Stimulated activated naive CD8-positive, alpha-beta T cell treated with anti-CD3 and anti-CD28 coated beads, Interleukin-15, Interleukin-2, amounts not matched to agents 100 ng/mL and 50 ng/mL, for 24 hours (primary cell): Measurements from ENCODE around the gene CLEC2L.

ENCODE experiments used
- H3K27ac Mint-ChIP-seq: one replicate; pipeline ENCODE4 v1.8.0; 2021; ENCODE audit warnings: mild to moderate bottlenecking, mixed read lengths
- H3K27me3 Mint-ChIP-seq: one replicate; pipeline ENCODE4 v1.8.0; 2021; ENCODE audit warnings: mixed read lengths
- H3K36me3 Mint-ChIP-seq: one replicate; pipeline ENCODE4 v1.8.0; 2021; ENCODE audit warnings: low read depth, mixed read lengths
- H3K4me1 Mint-ChIP-seq: one replicate; pipeline ENCODE4 v1.8.0; 2021; ENCODE audit warnings: low read depth, mixed read lengths
- H3K4me3 Mint-ChIP-seq: one replicate; pipeline ENCODE4 v1.8.0; 2021; ENCODE audit warnings: mild to moderate bottlenecking, mixed read lengths
- H3K9me3 Mint-ChIP-seq: one replicate; pipeline ENCODE4 v1.8.0; 2021; ENCODE audit warnings: mixed read lengths

The CLEC2L gene

DNA sequence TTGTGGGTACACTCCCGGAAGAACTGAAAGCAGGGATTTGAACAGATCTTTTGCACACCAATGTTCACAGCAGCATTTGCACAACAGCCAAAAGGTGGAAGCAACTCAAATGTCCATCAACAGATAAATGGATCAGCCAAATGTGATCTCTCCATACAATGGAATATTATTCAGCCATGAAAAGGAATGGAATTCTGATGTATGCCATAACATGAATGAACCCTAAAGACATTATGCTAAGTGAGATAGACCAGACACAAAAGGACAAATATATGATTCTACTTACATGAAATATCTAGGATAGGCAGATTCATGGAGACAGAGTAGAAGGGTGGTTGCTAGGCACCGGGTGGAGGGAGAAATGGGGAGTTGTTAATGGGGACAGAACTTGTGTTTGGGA lies 36.7 kb downstream of the CLEC2L start:
- H3K4me1 Mint-ChIP-seq = no peaks in the 10 kb centered on the region
- H3K36me3 Mint-ChIP-seq = peaks cover 4% of the 10 kb centered on the region
- H3K9me3 Mint-ChIP-seq = peaks cover 4% of the 10 kb centered on the region
- no peak overlapping the region for H3K27ac Mint-ChIP-seq
- H3K27me3 Mint-ChIP-seq = peaks cover 3% of the 10 kb centered on the region
- H3K4me3 Mint-ChIP-seq = no peak overlapping the region

- peaks cover 4% of the 10 kb centered on the region for H3K36me3 Mint-ChIP-seq
- peaks cover 3% of the 10 kb centered on the region for H3K27me3 Mint-ChIP-seq
- H3K27ac Mint-ChIP-seq = no peak overlapping the region
- no peak overlapping the region for H3K4me3 Mint-ChIP-seq
- peaks cover 4% of the 10 kb centered on the region for H3K9me3 Mint-ChIP-seq
- peaks cover 3% of the 10 kb centered on the region for H3K4me1 Mint-ChIP-seq
These were observed 37.2 kb downstream of the CLEC2L start for GRCh38 chr7:139560678-139561077.

GRCh38 chr7:139562491-139562890 lies 39.0 kb downstream of the CLEC2L start:
- H3K4me3 Mint-ChIP-seq = no peak overlapping the region

DNA sequence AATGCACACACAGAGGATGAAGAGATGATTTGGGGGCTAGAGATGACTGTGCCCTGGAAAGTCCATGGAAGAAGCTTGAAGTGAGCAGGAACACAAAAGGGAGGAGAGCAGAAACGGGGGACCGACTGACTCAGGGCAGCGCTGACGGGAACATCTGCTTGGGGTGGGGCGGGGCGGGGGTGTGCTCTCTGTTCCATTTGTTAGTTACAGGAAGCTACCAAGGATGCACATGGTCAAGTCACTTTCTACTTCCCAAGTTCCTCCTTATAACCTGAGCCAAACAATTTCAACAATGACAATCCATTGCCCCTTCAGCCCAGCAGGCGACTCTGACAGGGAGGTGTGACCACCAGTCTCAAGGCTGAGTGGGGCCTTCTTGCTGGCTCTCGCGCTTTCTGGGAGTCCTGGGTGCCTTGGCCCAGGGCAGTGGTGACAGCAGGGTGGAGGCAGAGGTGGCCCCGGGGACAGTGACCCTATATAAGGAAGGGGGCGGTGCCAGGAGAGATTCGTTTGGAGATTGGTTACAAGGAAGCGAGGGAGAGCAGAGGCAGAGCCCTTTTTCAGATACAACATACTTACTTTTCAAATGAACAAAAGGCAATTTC lies 39.6 kb downstream of the CLEC2L start:
- Mint-ChIP-seq H3K9me3 (peaks cover 4% of the 10 kb centered on the region), H3K27me3 (peaks cover 3% of the 10 kb centered on the region), H3K4me3 (no peak overlapping the region), H3K36me3 (peaks cover 4% of the 10 kb centered on the region), H3K27ac (no peak overlapping the region), H3K4me1 (peaks cover 3% of the 10 kb centered on the region)

More at GRCh38 chr7:139562491-139562890, 39.0 kb downstream of the CLEC2L start:
- H3K36me3 Mint-ChIP-seq = peaks cover 4% of the 10 kb centered on the region
- H3K9me3 Mint-ChIP-seq = peaks cover 4% of the 10 kb centered on the region
- no peak overlapping the region for H3K27ac Mint-ChIP-seq
- peaks cover 3% of the 10 kb centered on the region for H3K4me1 Mint-ChIP-seq
- peaks cover 3% of the 10 kb centered on the region for H3K27me3 Mint-ChIP-seq

- peaks cover 3% of the 10 kb centered on the region for H3K4me1 Mint-ChIP-seq
- peaks cover 3% of the 10 kb centered on the region for H3K27me3 Mint-ChIP-seq
- peaks cover 4% of the 10 kb centered on the region for H3K9me3 Mint-ChIP-seq
- H3K4me3 Mint-ChIP-seq = no peak overlapping the region
- peaks cover 4% of the 10 kb centered on the region for H3K36me3 Mint-ChIP-seq
- H3K27ac Mint-ChIP-seq = no peak overlapping the region
These were observed 40.4 kb downstream of the CLEC2L start for GRCh38 chr7:139563856-139564255.

- no peaks in the 10 kb centered on the region for H3K36me3 Mint-ChIP-seq
- H3K4me1 Mint-ChIP-seq = peaks cover 3% of the 10 kb centered on the region
- H3K27ac Mint-ChIP-seq = no peak overlapping the region
- no peak overlapping the region for H3K4me3 Mint-ChIP-seq
- H3K9me3 Mint-ChIP-seq = no peaks in the 10 kb centered on the region
- H3K27me3 Mint-ChIP-seq = no peaks in the 10 kb centered on the region
These were observed 42.6 kb downstream of the CLEC2L start for GRCh38 chr7:139566075-139566474.

DNA sequence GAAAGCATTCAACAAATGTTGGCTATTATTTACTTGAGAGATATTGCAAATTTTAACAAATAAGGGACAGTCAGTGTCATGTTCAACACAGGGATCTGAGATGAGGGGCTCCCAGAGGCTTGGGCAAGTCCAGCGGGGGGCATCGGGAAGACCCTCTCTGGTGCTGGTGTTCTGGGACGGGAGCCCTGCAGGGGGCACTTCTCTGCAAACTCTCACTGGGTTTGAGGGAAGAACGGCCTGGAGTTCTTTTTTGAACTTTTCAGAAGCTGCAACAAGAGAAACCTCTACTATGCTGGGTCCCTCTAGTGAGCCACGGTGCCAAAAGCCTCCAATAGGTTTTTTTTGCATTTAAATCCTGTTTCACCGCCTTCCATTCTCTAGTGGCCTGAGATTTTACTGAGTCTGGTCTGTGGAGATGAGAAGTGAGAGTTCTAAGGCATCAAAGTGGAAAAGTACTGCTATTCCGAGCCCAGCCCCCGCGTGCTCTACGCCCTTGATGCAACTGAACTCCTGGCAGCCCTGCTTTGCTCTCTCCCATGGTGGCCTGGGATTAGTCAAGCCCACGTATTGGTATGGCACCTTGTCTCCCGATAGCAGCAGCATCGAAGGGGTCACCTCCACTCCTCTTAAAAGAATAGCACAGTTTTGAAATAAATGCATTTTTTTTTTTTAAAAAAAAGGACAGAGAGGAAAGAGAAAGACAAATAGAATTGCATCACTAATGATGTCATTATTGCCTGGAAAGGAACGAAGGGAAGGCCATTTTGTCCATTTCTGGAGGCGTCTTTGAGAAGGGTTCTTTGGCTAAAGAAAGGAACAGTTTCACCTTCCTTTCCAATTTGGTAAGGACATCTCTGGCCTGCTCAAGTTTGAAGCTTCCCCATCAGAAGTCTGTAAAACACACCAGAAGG lies 43.5 kb downstream of the CLEC2L start:
- H3K4me3 Mint-ChIP-seq = no peak overlapping the region
- H3K27me3 Mint-ChIP-seq = no peaks in the 10 kb centered on the region
- H3K27ac Mint-ChIP-seq = no peak overlapping the region
- H3K36me3 Mint-ChIP-seq = no peaks in the 10 kb centered on the region
- peaks cover 3% of the 10 kb centered on the region for H3K4me1 Mint-ChIP-seq
- H3K9me3 Mint-ChIP-seq = no peaks in the 10 kb centered on the region

DNA sequence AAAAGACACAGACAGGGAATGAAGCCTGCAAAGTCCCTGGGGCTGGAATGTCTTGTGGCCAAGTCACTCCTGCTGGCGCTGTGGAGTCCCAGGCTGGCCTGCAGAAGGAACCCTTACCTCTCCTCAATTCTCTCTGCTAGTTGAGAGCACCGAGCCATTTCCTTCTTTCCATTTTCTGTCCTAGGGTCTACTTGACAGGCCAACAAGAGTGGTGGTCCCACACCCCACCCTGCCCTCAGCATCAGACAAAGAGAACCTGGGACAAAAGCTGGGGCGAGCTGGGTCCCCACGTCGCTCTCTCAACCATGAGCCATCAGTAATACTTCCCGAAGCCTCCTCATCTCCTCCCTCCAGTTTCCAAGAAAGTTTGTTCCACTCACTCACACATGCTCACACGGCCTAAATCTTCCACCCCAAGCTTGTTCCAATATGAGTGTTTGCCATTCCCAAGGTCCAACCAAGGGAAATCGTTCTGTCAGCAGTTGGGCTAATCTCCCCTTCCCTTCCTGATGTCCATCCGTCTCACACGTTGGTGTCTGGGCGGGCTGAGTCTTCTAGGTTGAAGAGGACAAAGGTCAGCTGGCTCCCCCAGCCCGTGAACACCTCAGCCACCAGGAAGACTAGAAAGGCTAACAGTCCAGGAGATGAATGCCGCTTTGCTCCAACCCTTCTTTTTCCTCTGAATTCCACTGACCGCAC lies 44.3 kb downstream of the CLEC2L start:
- no peak overlapping the region for H3K27ac Mint-ChIP-seq
- peaks cover 3% of the 10 kb centered on the region for H3K4me1 Mint-ChIP-seq
- no peaks in the 10 kb centered on the region for H3K36me3 Mint-ChIP-seq
- no peaks in the 10 kb centered on the region for H3K9me3 Mint-ChIP-seq
- no peaks in the 10 kb centered on the region for H3K27me3 Mint-ChIP-seq
- H3K4me3 Mint-ChIP-seq = no peak overlapping the region

- Mint-ChIP-seq H3K4me1 (peaks cover 3% of the 10 kb centered on the region), H3K4me3 (no peak overlapping the region), H3K9me3 (no peaks in the 10 kb centered on the region), H3K27me3 (no peaks in the 10 kb centered on the region), H3K36me3 (no peaks in the 10 kb centered on the region), H3K27ac (no peak overlapping the region)
These were observed 44.8 kb downstream of the CLEC2L start for GRCh38 chr7:139568346-139568675.

GRCh38 chr7:139568813-139569490 lies 45.5 kb downstream of the CLEC2L start:
- H3K36me3 Mint-ChIP-seq = no peaks in the 10 kb centered on the region
- H3K4me3 Mint-ChIP-seq = no peak overlapping the region
- peaks cover 3% of the 10 kb centered on the region for H3K4me1 Mint-ChIP-seq
- H3K27ac Mint-ChIP-seq = no peak overlapping the region
- H3K27me3 Mint-ChIP-seq = no peaks in the 10 kb centered on the region
- H3K9me3 Mint-ChIP-seq = no peaks in the 10 kb centered on the region

DNA sequence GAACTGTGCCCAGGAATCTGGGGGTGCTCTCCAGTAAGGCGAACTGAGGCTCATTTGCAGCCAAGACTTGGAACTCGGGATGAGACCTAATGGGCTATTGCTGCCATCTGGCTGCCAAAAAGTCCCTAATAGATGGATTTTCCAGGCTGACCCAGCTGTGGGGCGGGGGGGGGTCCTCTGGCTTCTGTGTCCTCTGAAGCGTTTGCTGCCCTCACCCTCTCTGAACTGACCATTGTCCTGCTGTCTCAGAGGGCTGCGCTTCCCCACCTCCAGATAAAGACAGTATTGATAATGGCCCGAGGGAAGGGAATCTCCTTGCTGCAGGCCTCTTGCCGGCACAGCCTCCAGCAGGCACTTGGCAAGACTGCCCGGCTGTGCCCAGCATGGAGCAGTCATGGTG lies 46.6 kb downstream of the CLEC2L start:
- no peaks in the 10 kb centered on the region for H3K36me3 Mint-ChIP-seq
- H3K27me3 Mint-ChIP-seq = no peaks in the 10 kb centered on the region
- no peaks in the 10 kb centered on the region for H3K9me3 Mint-ChIP-seq
- peaks cover 3% of the 10 kb centered on the region for H3K4me1 Mint-ChIP-seq
- no peak overlapping the region for H3K4me3 Mint-ChIP-seq
- H3K27ac Mint-ChIP-seq = no peak overlapping the region

DNA sequence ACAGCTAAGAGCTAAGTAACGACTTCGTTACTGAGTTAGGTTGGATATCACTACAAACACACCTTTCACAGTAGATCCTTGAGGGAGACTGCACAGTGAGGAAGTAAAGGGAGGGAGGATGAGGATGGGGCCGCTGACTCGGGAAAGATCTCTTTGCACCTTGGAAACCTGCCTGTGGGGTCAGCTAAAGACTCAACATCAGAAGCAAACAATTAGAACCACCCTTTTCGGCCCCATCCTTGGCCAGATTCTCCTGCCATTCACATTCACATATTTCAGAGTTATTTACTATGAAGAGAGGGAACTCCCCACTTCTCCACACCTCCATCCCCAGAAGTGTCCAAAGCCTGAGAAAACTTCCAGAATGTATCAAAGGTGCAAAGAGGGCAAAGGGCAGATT lies 47.1 kb downstream of the CLEC2L start:
- no peaks in the 10 kb centered on the region for H3K4me1 Mint-ChIP-seq
- H3K9me3 Mint-ChIP-seq = no peaks in the 10 kb centered on the region
- H3K4me3 Mint-ChIP-seq = no peak overlapping the region
- no peaks in the 10 kb centered on the region for H3K36me3 Mint-ChIP-seq
- H3K27ac Mint-ChIP-seq = no peak overlapping the region
- H3K27me3 Mint-ChIP-seq = no peaks in the 10 kb centered on the region

GRCh38 chr7:139571190-139571589 lies 47.7 kb downstream of the CLEC2L start:
- H3K9me3 Mint-ChIP-seq = no peaks in the 10 kb centered on the region
- H3K36me3 Mint-ChIP-seq = no peaks in the 10 kb centered on the region
- no peak overlapping the region for H3K4me3 Mint-ChIP-seq
- H3K4me1 Mint-ChIP-seq = no peaks in the 10 kb centered on the region
- no peaks in the 10 kb centered on the region for H3K27me3 Mint-ChIP-seq
- H3K27ac Mint-ChIP-seq = no peak overlapping the region

DNA sequence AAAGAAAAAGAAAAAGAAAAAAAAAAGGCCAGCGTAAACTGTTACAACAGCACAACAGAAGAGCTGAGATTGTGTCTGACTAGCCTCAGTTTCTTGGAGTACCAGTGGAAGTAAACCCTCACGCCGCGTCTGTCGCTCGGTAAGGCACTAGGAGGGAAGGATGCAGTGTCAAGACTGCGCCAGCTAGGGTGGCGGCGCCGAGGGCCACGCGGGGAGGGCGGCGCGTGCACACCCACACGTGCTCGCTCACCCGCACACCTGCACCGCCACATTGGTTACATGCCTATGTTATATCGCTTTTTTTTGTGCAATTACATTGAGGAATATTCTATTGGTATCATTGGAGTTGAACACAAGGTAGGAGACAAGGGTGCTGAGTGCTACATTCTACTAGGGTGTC lies 48.2 kb downstream of the CLEC2L start:
- Mint-ChIP-seq H3K27ac (no peak overlapping the region), H3K9me3 (no peaks in the 10 kb centered on the region), H3K4me1 (no peaks in the 10 kb centered on the region), H3K36me3 (peaks cover 3% of the 10 kb centered on the region), H3K4me3 (no peak overlapping the region), H3K27me3 (no peaks in the 10 kb centered on the region)

- Mint-ChIP-seq H3K9me3 (no peaks in the 10 kb centered on the region), H3K36me3 (peaks cover 3% of the 10 kb centered on the region), H3K27ac (no peak overlapping the region), H3K27me3 (no peaks in the 10 kb centered on the region), H3K4me1 (no peaks in the 10 kb centered on the region), H3K4me3 (no peak overlapping the region)
These were observed 48.6 kb downstream of the CLEC2L start for GRCh38 chr7:139572071-139572470.
